Activated T-cell treated with anti-CD3 and anti-CD28 coated beads, Interleukin-2, amount 50 U/mL, for 72 hours (primary cell): ENCODE results near the gene MAGEA2B. TPM values are rescaled to one million over a fixed set of nuclear protein-coding genes. Genes with fewer than 3 reads are reported as not detected.
A peak's percentile ranks its signal among the peaks of the same experiment; 100 is the strongest.
"Not testable (repeated sequence)": the region's sequence is repeated elsewhere in the genome, so short reads cannot be mapped to it uniquely, and the experiment has no call there.

Experiments used
- ATAC-seq, 2 donors: fragments of 150-1000 bp; cut with Tn5 transposase; replicated peaks in 1 of 2; 2 replicates each; pipeline ENCODE4 v1.10.0; 2021; ENCODE audit warnings: moderate library complexity in 2 of 2, mild to moderate bottlenecking in 1 of 2
- DNase-seq, 2 donors: peaks; one replicate each; pipeline ENCODE4 v3.0.0; 2021 to 2022; ENCODE audit warnings: mixed read lengths in 1 of 2
- H3K27ac Mint-ChIP-seq: one replicate; pipeline ENCODE4 v1.8.0; 2022; ENCODE audit warnings: mild to moderate bottlenecking, moderate library complexity, mixed read lengths
- H3K27me3 Mint-ChIP-seq: one replicate; pipeline ENCODE4 v1.8.0; 2022; ENCODE audit warnings: low read depth, mixed read lengths
- H3K36me3 Mint-ChIP-seq, 2 donors: one replicate each; pipeline ENCODE4 v1.8.0; 2022; ENCODE audit warnings: mixed read lengths in 2 of 2, mild to moderate bottlenecking in 1 of 2; ENCODE audit not compliant: insufficient read depth in 2 of 2
- H3K4me1 Mint-ChIP-seq: one replicate; pipeline ENCODE4 v1.8.0; 2022; ENCODE audit warnings: low read depth, mixed read lengths
- H3K4me3 Mint-ChIP-seq, 2 donors: one replicate each; pipeline ENCODE4 v1.8.0; 2022; ENCODE audit warnings: mild to moderate bottlenecking in 2 of 2, mixed read lengths in 2 of 2, moderate library complexity in 2 of 2
- H3K9me3 Mint-ChIP-seq, 2 donors: one replicate each; pipeline ENCODE4 v1.8.0; 2022; ENCODE audit warnings: mixed read lengths in 2 of 2
- total RNA-seq, 2 donors: library from RNA; stranded (reverse); gene quantifications; one replicate each; pipeline ENCODE4 v1.2.3, GENCODE V29; 2022

Gene MAGEA2B
- total RNA-seq = not detected

GRCh38 chrX:152713815-152714787, at the start of gene MAGEA2B:
Gene MAGEA2B (plus strand): TSS chrX:152714628. CDS start chrX:152717107, 2,479 bp downstream.
- not testable (repeated sequence) for H3K4me1 Mint-ChIP-seq, H3K27me3 Mint-ChIP-seq

DNA sequence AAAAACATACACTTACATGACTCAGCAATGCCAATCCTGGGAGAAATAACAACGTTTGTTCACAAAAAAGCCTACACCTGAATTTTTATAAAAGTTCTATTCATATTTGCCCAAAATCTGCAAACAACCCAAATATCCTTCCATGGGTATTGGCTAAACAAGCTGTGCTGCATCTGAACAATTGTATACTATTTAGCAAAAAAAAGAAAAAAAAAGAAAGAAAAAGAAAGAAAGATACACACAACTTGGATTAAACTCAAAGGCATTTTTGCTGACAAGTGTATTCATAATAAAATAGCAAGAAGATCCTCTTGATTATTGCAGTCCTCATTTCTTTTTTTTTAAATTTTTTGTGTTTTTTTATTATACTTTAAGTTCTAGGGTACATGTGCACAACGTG, 40.3 kb upstream of the MAGEA2B start:
- H3K36me3 Mint-ChIP-seq = peaks cover 0 to 1% of the 10 kb centered on the region in 2 donors
- H3K27me3 Mint-ChIP-seq = peaks cover 28% of the 10 kb centered on the region
- H3K27ac Mint-ChIP-seq = no peak overlapping the region
- no peaks in the 10 kb centered on the region for H3K4me1 Mint-ChIP-seq
- DNase-seq = no peak
- no peaks in the 10 kb centered on the region for H3K9me3 Mint-ChIP-seq
- no peak overlapping the region for H3K4me3 Mint-ChIP-seq
- ATAC-seq = no peak

More at GRCh38 chrX:152713815-152714787, at the start of gene MAGEA2B:
- not testable (repeated sequence) for H3K27ac Mint-ChIP-seq, H3K9me3 Mint-ChIP-seq, ATAC-seq, DNase-seq, H3K36me3 Mint-ChIP-seq, H3K4me3 Mint-ChIP-seq

- DNase-seq, H3K9me3 Mint-ChIP-seq, H3K36me3 Mint-ChIP-seq, H3K4me3 Mint-ChIP-seq, H3K4me1 Mint-ChIP-seq, ATAC-seq, H3K27ac Mint-ChIP-seq: not testable (repeated sequence)
- peaks cover 23% of the 10 kb centered on the region for H3K27me3 Mint-ChIP-seq
Measured at GRCh38 chrX:152674652-152675051, 39.8 kb upstream of the MAGEA2B start.

DNA sequence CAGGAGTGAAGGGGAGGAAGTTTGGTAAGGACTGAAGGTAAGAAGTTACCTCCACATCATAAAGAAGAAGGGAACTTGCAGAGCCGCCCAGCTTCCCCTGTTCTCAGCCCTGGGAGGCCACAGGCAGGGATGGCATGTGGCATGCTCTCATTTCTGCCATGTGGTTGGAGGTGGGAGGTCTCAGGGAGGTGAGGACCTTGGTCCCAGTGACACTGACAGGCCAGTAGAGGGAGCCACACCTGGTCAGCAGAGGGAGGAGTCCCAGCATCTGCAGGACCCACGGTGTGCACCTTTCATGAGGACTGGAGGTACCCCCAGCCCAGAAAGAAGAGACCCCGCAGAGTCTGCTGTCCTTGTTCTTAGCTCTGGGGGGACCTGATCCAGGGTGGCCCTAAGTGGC, 33.4 kb upstream of the MAGEA2B start:
- H3K27me3 Mint-ChIP-seq, H3K36me3 Mint-ChIP-seq, H3K9me3 Mint-ChIP-seq, H3K4me1 Mint-ChIP-seq, DNase-seq, H3K27ac Mint-ChIP-seq, H3K4me3 Mint-ChIP-seq: not testable (repeated sequence)
- peak; percentile 37 to 53 for ATAC-seq

DNA sequence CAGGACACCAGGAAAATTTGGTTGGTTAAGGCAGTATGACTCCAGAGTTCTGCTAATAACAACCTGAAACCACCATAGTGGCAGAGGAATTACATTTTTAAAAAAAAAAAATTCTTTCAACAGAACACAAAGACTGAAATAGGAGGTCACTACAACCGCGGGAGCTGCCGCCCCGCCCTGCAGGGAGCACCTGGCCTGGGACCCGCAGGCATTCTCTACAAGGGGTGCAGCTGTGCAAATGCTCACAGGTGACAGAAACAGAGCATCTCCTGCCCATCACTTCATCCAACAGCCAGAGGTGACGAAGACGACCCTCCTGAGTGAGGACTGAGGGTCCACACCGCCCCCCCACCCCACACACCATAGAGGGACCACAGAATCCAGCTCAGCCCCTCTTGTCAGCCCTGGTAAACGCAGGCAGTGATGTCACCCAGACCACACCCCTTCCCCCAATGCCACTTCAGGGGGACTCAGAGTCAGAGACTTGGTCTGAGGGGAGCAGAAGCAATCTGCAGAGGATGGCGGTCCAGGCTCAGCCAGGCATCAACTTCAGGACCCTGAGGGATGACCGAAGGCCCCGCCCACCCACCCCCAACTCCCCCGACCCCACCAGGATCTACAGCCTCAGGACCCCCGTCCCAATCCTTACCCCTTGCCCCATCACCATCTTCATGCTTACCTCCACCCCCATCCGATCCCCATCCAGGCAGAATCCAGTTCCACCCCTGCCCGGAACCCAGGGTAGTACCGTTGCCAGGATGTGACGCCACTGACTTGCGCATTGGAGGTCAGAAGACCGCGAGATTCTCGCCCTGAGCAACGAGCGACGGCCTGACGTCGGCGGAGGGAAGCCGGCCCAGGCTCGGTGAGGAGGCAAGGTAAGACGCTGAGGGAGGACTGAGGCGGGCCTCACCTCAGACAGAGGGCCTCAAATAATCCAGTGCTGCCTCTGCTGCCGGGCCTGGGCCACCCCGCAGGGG, 16.2 kb upstream of the MAGEA2B start, which contains the start of gene MAGEA3:
MAGEA3 (plus strand) TSS at position 843 of the 980 bp plus-strand sequence. CDS start 2,039 bp downstream, outside the sequence.
- not testable (repeated sequence) for ATAC-seq, H3K27me3 Mint-ChIP-seq, H3K4me3 Mint-ChIP-seq, H3K9me3 Mint-ChIP-seq, DNase-seq, H3K36me3 Mint-ChIP-seq, H3K4me1 Mint-ChIP-seq, H3K27ac Mint-ChIP-seq

DNA sequence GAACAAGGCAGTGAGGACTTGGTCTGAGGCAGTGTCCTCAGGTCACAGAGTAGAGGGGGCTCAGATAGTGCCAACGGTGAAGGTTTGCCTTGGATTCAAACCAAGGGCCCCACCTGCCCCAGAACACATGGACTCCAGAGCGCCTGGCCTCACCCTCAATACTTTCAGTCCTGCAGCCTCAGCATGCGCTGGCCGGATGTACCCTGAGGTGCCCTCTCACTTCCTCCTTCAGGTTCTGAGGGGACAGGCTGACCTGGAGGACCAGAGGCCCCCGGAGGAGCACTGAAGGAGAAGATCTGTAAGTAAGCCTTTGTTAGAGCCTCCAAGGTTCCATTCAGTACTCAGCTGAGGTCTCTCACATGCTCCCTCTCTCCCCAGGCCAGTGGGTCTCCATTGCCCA, 14.0 kb upstream of the MAGEA2B start:
- H3K4me1 Mint-ChIP-seq, DNase-seq, H3K9me3 Mint-ChIP-seq, H3K27ac Mint-ChIP-seq, H3K36me3 Mint-ChIP-seq, H3K27me3 Mint-ChIP-seq, H3K4me3 Mint-ChIP-seq, ATAC-seq: not testable (repeated sequence)

DNA sequence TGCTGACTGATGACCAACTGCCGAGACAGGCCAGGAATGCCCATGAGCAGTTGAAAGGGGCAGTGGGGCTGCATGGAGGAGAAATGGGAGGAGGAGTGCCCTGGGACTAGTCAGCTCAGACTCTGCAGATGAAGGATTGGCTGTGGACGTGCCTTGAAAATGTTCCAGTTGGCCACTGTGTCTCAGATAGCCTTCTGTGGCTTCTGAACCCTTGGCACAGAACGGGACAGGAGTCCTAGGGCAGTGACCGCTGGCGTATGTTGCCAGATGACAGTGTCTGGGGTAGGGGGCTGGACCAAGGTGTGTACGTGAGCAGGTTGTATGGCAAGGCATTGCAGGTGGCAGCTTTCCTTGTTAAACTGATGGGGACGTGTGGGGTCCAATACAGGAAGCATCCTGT, 7.9 kb upstream of the MAGEA2B start:
- not testable (repeated sequence) for H3K27ac Mint-ChIP-seq

DNA sequence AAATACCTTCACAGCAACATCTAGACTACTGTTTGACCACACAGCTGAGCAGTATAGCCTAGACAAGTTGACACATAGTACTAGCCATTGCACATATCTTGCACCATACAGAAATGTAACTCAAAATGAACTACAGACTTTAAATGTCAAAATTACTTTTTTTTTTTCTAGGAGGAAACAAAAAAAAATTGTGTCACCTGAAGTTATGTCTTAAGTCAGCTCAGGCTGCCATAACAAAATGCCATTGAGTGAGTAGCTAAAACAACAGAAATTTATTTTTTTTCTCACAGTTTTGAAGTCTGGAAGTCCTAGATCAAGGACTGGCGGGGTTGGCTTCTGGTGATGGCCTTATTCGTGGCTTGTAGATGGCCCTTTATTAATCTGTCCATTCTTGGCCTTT, 5.3 kb upstream of the MAGEA2B start, which contains the start of gene CSAG2:
CSAG2 (minus strand) TSS at position 101 of the 400 bp plus-strand sequence. CDS start 161 bp downstream, outside the sequence.
- not testable (repeated sequence) for H3K9me3 Mint-ChIP-seq, H3K27me3 Mint-ChIP-seq, H3K27ac Mint-ChIP-seq, H3K4me1 Mint-ChIP-seq, H3K4me3 Mint-ChIP-seq, ATAC-seq, H3K36me3 Mint-ChIP-seq, DNase-seq

More for the DNA sequence above, 7.9 kb upstream of the MAGEA2B start:
- H3K27me3 Mint-ChIP-seq, H3K4me1 Mint-ChIP-seq, ATAC-seq, H3K4me3 Mint-ChIP-seq, H3K9me3 Mint-ChIP-seq, H3K36me3 Mint-ChIP-seq, DNase-seq: not testable (repeated sequence)

- DNase-seq, H3K36me3 Mint-ChIP-seq, H3K27ac Mint-ChIP-seq, H3K4me3 Mint-ChIP-seq, H3K4me1 Mint-ChIP-seq, H3K27me3 Mint-ChIP-seq, ATAC-seq, H3K9me3 Mint-ChIP-seq: not testable (repeated sequence)
Measured at GRCh38 chrX:152713195-152713594, 1.2 kb upstream of the MAGEA2B start.

- Mint-ChIP-seq H3K4me3 (no peak overlapping the region), H3K4me1 (no peaks in the 10 kb centered on the region), H3K27me3 (peaks cover 28% of the 10 kb centered on the region), H3K9me3 (no peaks in the 10 kb centered on the region), H3K36me3 (no peaks in the 10 kb centered on the region), H3K27ac (no peak overlapping the region)
- DNase-seq = no peak
- no peak for ATAC-seq
Measured at GRCh38 chrX:152725409-152725808, 11.0 kb downstream of the MAGEA2B start.

GRCh38 chrX:152733261-152733975, 19.0 kb downstream of the MAGEA2B start, which contains the start of the genes CSAG1 and MAGEA12:
Gene CSAG1 (minus strand): TSS chrX:152733721. CDS start chrX:152732460, 1,261 bp downstream.
Gene MAGEA12 (plus strand): TSS chrX:152733757. CDS start chrX:152736162, 2,405 bp downstream.
- DNase-seq (no peak), ATAC-seq (no peak)
- no peaks in the 10 kb centered on the region for H3K4me1 Mint-ChIP-seq
- no peak within 1 kb of the TSS for H3K4me3 Mint-ChIP-seq
- H3K36me3 Mint-ChIP-seq = no peaks in the 10 kb centered on the region
- peaks cover 18% of the 10 kb centered on the region for H3K27me3 Mint-ChIP-seq
- no peaks in the 10 kb centered on the region for H3K9me3 Mint-ChIP-seq
- H3K27ac Mint-ChIP-seq = no peak within 1 kb of the TSS

- H3K9me3 Mint-ChIP-seq, H3K27ac Mint-ChIP-seq, H3K4me1 Mint-ChIP-seq, H3K4me3 Mint-ChIP-seq, ATAC-seq, H3K36me3 Mint-ChIP-seq, DNase-seq: not testable (repeated sequence)
- H3K27me3 Mint-ChIP-seq = peaks cover 12% of the 10 kb centered on the region
Measured at GRCh38 chrX:152734143-152734858, 19.9 kb downstream of the MAGEA2B start.
